ENCODE measurements around the gene AUTS2. TPM values are rescaled to one million over a fixed set of nuclear protein-coding genes. Genes with fewer than 3 reads are reported as not detected.
"Not testable (repeated sequence)": the region's sequence is repeated elsewhere in the genome, so short reads cannot be mapped to it uniquely, and the experiment has no call there.

The AUTS2 gene
- total RNA-seq, 1 donor from 2014 or later: 119 TPM

GRCh38 chr7:70710651-70711050 is 1112.4 kb downstream of the AUTS2 start:
- no peak for DNase-seq (ENCODE audit: low spot score)

- DNase-seq (ENCODE audit: low spot score): no peak
These were observed 1113.2 kb downstream of the AUTS2 start for GRCh38 chr7:70711452-70711851.

GRCh38 chr7:70712942-70713341 is 1114.7 kb downstream of the AUTS2 start:
- peak; percentile 56 for DNase-seq (ENCODE audit: low spot score)

GRCh38 chr7:70714506-70715038 is 1116.3 kb downstream of the AUTS2 start:
- no peak for DNase-seq (ENCODE audit: low spot score)

- DNase-seq (ENCODE audit: low spot score): no peak
These were observed 1119.5 kb downstream of the AUTS2 start for GRCh38 chr7:70717553-70718329.

- DNase-seq (ENCODE audit: low spot score): no peak
These were observed 1120.8 kb downstream of the AUTS2 start for GRCh38 chr7:70719125-70719524.

GRCh38 chr7:70720191-70720873 is 1122.1 kb downstream of the AUTS2 start:
- DNase-seq (ENCODE audit: low spot score): no peak

- no peak for DNase-seq (ENCODE audit: low spot score)
These were observed 1123.2 kb downstream of the AUTS2 start for GRCh38 chr7:70721500-70721899.

- DNase-seq (ENCODE audit: low spot score): no peak
These were observed 1125.1 kb downstream of the AUTS2 start for GRCh38 chr7:70723339-70723738.

- no peak for DNase-seq (ENCODE audit: low spot score)
These were observed 1127.2 kb downstream of the AUTS2 start for GRCh38 chr7:70725448-70725847.

- no peak for DNase-seq (ENCODE audit: low spot score)
These were observed 1128.0 kb downstream of the AUTS2 start for GRCh38 chr7:70726294-70726693.

- no peak for DNase-seq (ENCODE audit: low spot score)
These were observed 1128.7 kb downstream of the AUTS2 start for GRCh38 chr7:70726951-70727378.

GRCh38 chr7:70727861-70728260 is 1129.6 kb downstream of the AUTS2 start:
- DNase-seq (ENCODE audit: low spot score): no peak

GRCh38 chr7:70728872-70729552 is 1130.7 kb downstream of the AUTS2 start:
- DNase-seq (ENCODE audit: low spot score): no peak

- not testable (repeated sequence) for DNase-seq (ENCODE audit: low spot score)
These were observed 1131.4 kb downstream of the AUTS2 start for GRCh38 chr7:70729553-70730157.

GRCh38 chr7:70730451-70731110 is 1132.3 kb downstream of the AUTS2 start:
- DNase-seq (ENCODE audit: low spot score): no peak

- DNase-seq (ENCODE audit: low spot score): no peak
These were observed 1134.8 kb downstream of the AUTS2 start for GRCh38 chr7:70733090-70733489.

GRCh38 chr7:70734411-70734810 is 1136.1 kb downstream of the AUTS2 start:
- DNase-seq (ENCODE audit: low spot score): no peak

GRCh38 chr7:70735313-70735712 is 1137.0 kb downstream of the AUTS2 start:
- DNase-seq (ENCODE audit: low spot score): no peak

GRCh38 chr7:70736715-70737460 is 1138.6 kb downstream of the AUTS2 start:
- no peak for DNase-seq (ENCODE audit: low spot score)
